DND-41 (cell line): ENCODE results near the gene NANOG.
"Not testable (repeated sequence)": the region's sequence is repeated elsewhere in the genome, so short reads cannot be mapped to it uniquely, and the experiment has no call there.

Source experiments
- ATAC-seq: fragments of 200-7000 bp; cut with Tn5 transposase; 3 replicates; pipeline ENCODE4 v1.9.1; 2021; ENCODE audit warnings: low read depth; ENCODE audit not compliant: insufficient read depth
- DNase-seq: peaks from one replicate; pipeline ENCODE4 v3.0.0-alpha.2; 2020
- H2AFZ ChIP-seq: 2 replicates; pipeline ENCODE4 v1.6.0; 2012; ENCODE audit warnings: low read depth, low read length
- H3K27ac ChIP-seq: 2 replicates; pipeline ENCODE4 v1.5.1; 2012; ENCODE audit warnings: low read length, inconsistent platforms
- H3K27me3 ChIP-seq: fragments of 200-600 bp; sonication (generic); 2 replicates; pipeline ENCODE4 v1.6.0; 2012; ENCODE audit warnings: low read length, mild to moderate bottlenecking, inconsistent platforms; ENCODE audit not compliant: insufficient read depth, poor library complexity
- H3K36me3 ChIP-seq: 2 replicates; pipeline ENCODE4 v1.5.1; 2012; ENCODE audit warnings: low read length, inconsistent platforms; ENCODE audit not compliant: insufficient read depth
- H3K4me1 ChIP-seq: 2 replicates; pipeline ENCODE4 v1.5.1; 2012; ENCODE audit warnings: mild to moderate bottlenecking, low read length; ENCODE audit not compliant: insufficient read depth
- H3K4me2 ChIP-seq: 2 replicates; pipeline ENCODE4 v1.6.0; 2012; ENCODE audit warnings: mild to moderate bottlenecking, moderate library complexity, low read length, inconsistent platforms; ENCODE audit not compliant: insufficient read depth
- H3K4me3 ChIP-seq, 2 experiments: fragments of 200-600 bp in 1 of 2; shearing (Covaris generic) in 1 of 2; 2 replicates each; pipeline ENCODE4 v1.5.1; 2012 to 2016; ENCODE audit warnings: inconsistent platforms in 2 of 2, low read length in 2 of 2, mild to moderate bottlenecking in 2 of 2, low read depth in 1 of 2, moderate library complexity in 1 of 2
- H3K79me2 ChIP-seq: 2 replicates; pipeline ENCODE4 v1.6.0; 2012; ENCODE audit warnings: low read length, inconsistent platforms; ENCODE audit not compliant: insufficient read depth
- H3K9ac ChIP-seq: 2 replicates; pipeline ENCODE4 v1.6.0; 2012; ENCODE audit warnings: low read depth, mild to moderate bottlenecking, inconsistent platforms, low read length, moderate library complexity
- H3K9me3 ChIP-seq: 2 replicates; pipeline ENCODE4 v1.5.1; 2012; ENCODE audit warnings: low read length, moderate library complexity, mild to moderate bottlenecking, inconsistent platforms; ENCODE audit not compliant: insufficient read depth, severe bottlenecking
- H4K20me1 ChIP-seq: 2 replicates; pipeline ENCODE4 v1.6.0; 2012; ENCODE audit warnings: low read length; ENCODE audit not compliant: insufficient read depth
- CTCF ChIP-seq: IDR thresholded peaks from 2 replicates; pipeline ENCODE4 v1.5.1; 2012; ENCODE audit warnings: borderline replicate concordance, low read length, moderate library complexity, mild to moderate bottlenecking; ENCODE audit not compliant: poor library complexity, severe bottlenecking; ENCODE audit errors: extremely low read depth
- EZH2 ChIP-seq: IDR thresholded peaks from 3 replicates; pipeline ENCODE4 v1.6.1; 2012; ENCODE audit warnings: borderline replicate concordance, low read depth, mild to moderate bottlenecking, moderate library complexity, low read length, inconsistent platforms; ENCODE audit not compliant: severe bottlenecking

Gene NANOG

GRCh38 chr12:7750350-7750749 lies 38.9 kb upstream of the NANOG start:
- Histone ChIP-seq H3K4me1 (no peaks in the 10 kb centered on the region), H3K36me3 (no peaks in the 10 kb centered on the region), H4K20me1 (no peaks in the 10 kb centered on the region), H3K27ac (no peak overlapping the region), H3K9ac (no peak overlapping the region), H3K9me3 (no peaks in the 10 kb centered on the region), H2AFZ (no peak overlapping the region), H3K4me2 (no peak overlapping the region), H3K79me2 (no peaks in the 10 kb centered on the region), H3K4me3 (no peak overlapping the region), H3K27me3 (no peaks in the 10 kb centered on the region)
- TF ChIP-seq CTCF (no peak), EZH2 (no peak)
- no peak for ATAC-seq
- no peak for DNase-seq

GRCh38 chr12:7751394-7751793 lies 37.8 kb upstream of the NANOG start:
- Histone ChIP-seq H2AFZ (no peak overlapping the region), H3K79me2 (no peaks in the 10 kb centered on the region), H3K27ac (no peak overlapping the region), H3K27me3 (no peaks in the 10 kb centered on the region), H3K4me2 (no peak overlapping the region), H3K4me1 (no peaks in the 10 kb centered on the region), H3K4me3 (no peak overlapping the region), H3K9me3 (no peaks in the 10 kb centered on the region), H4K20me1 (no peaks in the 10 kb centered on the region), H3K36me3 (no peaks in the 10 kb centered on the region), H3K9ac (no peak overlapping the region)
- no peak for DNase-seq
- no peak for TF ChIP-seq EZH2
- TF ChIP-seq CTCF: no peak
- ATAC-seq: no peak

- DNase-seq, H3K9ac ChIP-seq, H3K36me3 ChIP-seq, H3K4me3 ChIP-seq, H4K20me1 ChIP-seq, H3K27ac ChIP-seq, H2AFZ ChIP-seq, H3K27me3 ChIP-seq, H3K4me2 ChIP-seq, H3K4me1 ChIP-seq, ATAC-seq, H3K9me3 ChIP-seq, H3K79me2 ChIP-seq: not testable (repeated sequence)
These were observed 37.0 kb upstream of the NANOG start for GRCh38 chr12:7751941-7752922.

GRCh38 chr12:7755668-7756067 lies 33.5 kb upstream of the NANOG start:
- ATAC-seq, H4K20me1 ChIP-seq, H3K79me2 ChIP-seq, H2AFZ ChIP-seq, H3K4me2 ChIP-seq, H3K4me3 ChIP-seq, H3K36me3 ChIP-seq, H3K27me3 ChIP-seq, H3K27ac ChIP-seq, H3K4me1 ChIP-seq, H3K9ac ChIP-seq, DNase-seq, H3K9me3 ChIP-seq: not testable (repeated sequence)
